HL-60 (cell line): ENCODE data around the gene IGF2R.

ENCODE experiments used
- DNase-seq, 2 experiments: peaks; one replicate each; pipeline ENCODE4 v3.0.0-alpha.2; 2010 to 2020; ENCODE audit warnings: low read depth in 1 of 2, low spot score in 1 of 2
- H3K27ac ChIP-seq: fragments of 250-450 bp; sonication (Bioruptor Pico); replicated peaks from 2 replicates; pipeline ENCODE4 v1.5.1; 2020; ENCODE audit warnings: mild to moderate bottlenecking, moderate library complexity
- H3K27me3 ChIP-seq: fragments of 250-450 bp; sonication (Bioruptor Pico); 2 replicates; pipeline ENCODE4 v1.5.1; 2021; ENCODE audit warnings: mild to moderate bottlenecking, moderate library complexity; ENCODE audit not compliant: insufficient read depth, poor library complexity, severe bottlenecking
- H3K4me3 ChIP-seq: replicated peaks from 2 replicates; pipeline ENCODE4 v1.5.1; 2011; ENCODE audit warnings: mild to moderate bottlenecking, control low read depth, low read length; ENCODE audit not compliant: insufficient read depth
- CTCF ChIP-seq: IDR thresholded peaks from one replicate; pipeline ENCODE4 v1.5.1; 2011; ENCODE audit warnings: low read length, control low read depth, inconsistent platforms; ENCODE audit not compliant: insufficient read depth
- GABPA ChIP-seq: IDR thresholded peaks from 2 replicates; pipeline ENCODE4 v1.6.1; 2012; ENCODE audit warnings: low read depth
- POLR2AphosphoS5 ChIP-seq: IDR thresholded peaks from 2 replicates; pipeline ENCODE4 v1.6.1; 2012; ENCODE audit warnings: low read depth
- REST ChIP-seq: IDR thresholded peaks from 2 replicates; pipeline ENCODE4 v1.6.1; 2012; ENCODE audit warnings: low read depth; ENCODE audit not compliant: insufficient replicate concordance
- SPI1 ChIP-seq: IDR thresholded peaks from 2 replicates; pipeline ENCODE4 v1.6.1; 2012; ENCODE audit warnings: low read depth, mild to moderate bottlenecking, borderline replicate concordance

The IGF2R gene

DNA sequence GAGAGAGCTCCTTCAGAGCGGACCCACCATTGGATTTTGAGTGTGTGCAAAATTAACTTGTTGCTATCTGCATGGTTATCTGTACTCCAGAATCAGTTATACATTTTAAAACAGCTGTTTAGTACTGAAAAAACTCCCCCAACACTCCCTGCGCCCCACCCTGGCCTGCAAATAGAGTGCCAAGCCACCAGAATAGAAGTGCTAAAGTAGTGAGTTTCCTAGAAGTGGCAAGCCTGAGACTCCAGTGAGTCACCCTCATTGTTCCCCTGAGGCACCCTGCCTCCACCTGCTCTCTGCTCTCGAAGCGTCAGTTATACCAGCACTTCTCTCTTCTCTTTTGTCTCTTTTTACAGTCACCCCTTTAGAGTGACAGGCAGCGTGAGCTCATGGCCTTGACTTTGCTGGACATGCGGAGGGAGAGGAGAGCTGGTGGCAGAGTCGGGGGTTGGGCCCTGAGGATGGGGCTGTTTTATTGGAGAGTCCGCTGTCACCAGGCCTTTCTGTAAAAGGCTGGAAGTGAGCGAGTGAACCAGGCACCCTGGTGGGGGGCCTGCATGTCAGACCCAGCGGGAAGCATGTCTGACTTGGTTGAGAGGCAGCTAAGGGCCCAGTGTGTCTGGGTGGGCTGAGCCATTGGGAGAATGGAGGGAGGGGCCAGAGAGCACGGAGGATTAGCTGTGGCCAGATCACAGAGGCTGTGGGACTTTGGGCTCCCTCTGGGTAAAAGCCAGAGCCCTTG is 10.4 kb downstream of the IGF2R start:
- Histone ChIP-seq H3K4me3 (no peak overlapping the region), H3K27ac (no peak overlapping the region), H3K27me3 (no peaks in the 10 kb centered on the region)
- TF ChIP-seq CTCF (no peak), SPI1 (peak; percentile 68; the same call in 1 of the 2 replicates)
- DNase-seq: peak in 1 of 2 experiments; percentile 76

DNA sequence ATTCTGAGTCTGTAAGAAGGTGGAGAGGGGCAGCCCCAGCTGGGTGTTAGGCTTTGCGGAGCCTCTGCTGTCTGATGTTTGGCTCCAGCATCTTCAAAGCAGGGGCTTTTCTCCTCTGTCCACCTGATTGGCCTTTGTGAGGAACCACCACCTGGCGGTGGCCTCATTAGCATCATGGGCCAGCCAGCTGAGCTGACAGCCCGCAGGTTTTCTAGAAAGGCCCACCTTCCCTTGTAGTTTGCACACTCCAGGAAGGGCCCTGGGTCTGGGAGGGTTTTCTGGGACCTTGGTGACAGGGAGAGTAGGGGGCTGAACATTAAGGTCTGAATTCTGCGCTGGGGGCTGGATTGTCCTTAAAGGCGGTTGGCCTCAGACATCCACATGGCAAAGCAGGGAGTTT is 11.6 kb downstream of the IGF2R start:
- DNase-seq: no peak
- Histone ChIP-seq H3K27me3 (no peaks in the 10 kb centered on the region), H3K27ac (no peak overlapping the region)

DNA sequence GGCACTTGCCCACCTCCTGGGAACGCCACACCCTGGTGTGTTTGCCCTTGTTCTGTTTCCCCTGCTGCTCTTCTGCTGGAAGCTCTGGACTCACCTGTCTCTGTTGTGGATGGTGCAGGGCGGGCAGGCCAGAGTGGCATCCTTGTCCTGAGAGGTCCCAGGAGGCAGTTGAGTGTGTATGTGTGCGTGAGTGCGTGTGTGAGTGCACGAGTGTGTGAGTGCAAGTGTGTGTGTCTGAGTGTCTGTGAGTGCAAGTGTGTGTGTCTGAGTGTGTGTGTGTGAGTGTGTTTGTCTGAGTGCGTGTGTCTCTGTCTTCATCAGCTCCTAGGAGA is 12.2 kb downstream of the IGF2R start:
- H3K4me3 ChIP-seq: no peak overlapping the region
- no peak for TF ChIP-seq GABPA
- TF ChIP-seq REST: no peak
- TF ChIP-seq SPI1: no peak
- TF ChIP-seq POLR2AphosphoS5: no peak
- no peak for TF ChIP-seq CTCF
- H3K27me3 ChIP-seq: no peaks in the 10 kb centered on the region
- no peak for DNase-seq
- no peak overlapping the region; the same call in 1 of the 2 replicates for H3K27ac ChIP-seq

More for the DNA sequence above, 11.6 kb downstream of the IGF2R start:
- H3K4me3 ChIP-seq: no peak overlapping the region
- TF ChIP-seq SPI1: no peak
- no peak for TF ChIP-seq POLR2AphosphoS5
- TF ChIP-seq GABPA: no peak

GRCh38 chr6:159981403-159982245 is 12.7 kb downstream of the IGF2R start:
- no peak for TF ChIP-seq CTCF
- peak; percentile 82 for TF ChIP-seq SPI1
- TF ChIP-seq POLR2AphosphoS5: peak; percentile 74; the same call in 1 of the 2 replicates
- TF ChIP-seq REST: no peak
- TF ChIP-seq GABPA: no peak
- H3K27me3 ChIP-seq: no peaks in the 10 kb centered on the region
- H3K4me3 ChIP-seq: no peak overlapping the region
- H3K27ac ChIP-seq: peak overlapping the region; percentile 59
- peak; percentile 67 to 83 for DNase-seq
